ENCODE measurements around the gene RBBP6.

- TF ChIP-seq POLR2A (IDR thresholded peaks at IDR 0.05) (no peak), CTCF (IDR thresholded peaks at IDR 0.05) (no peak)
Observed at GRCh38 chr16:24525970-24526559, 13.3 kb upstream of the RBBP6 start.
